NCI-H2029 treated with DMSO at 0.1 percent for 48 hours (cell line): ENCODE data around the gene METTL9.
"Not testable (repeated sequence)": the region's sequence is repeated elsewhere in the genome, so short reads cannot be mapped to it uniquely, and the experiment has no call there.

Source experiments
- DNase-seq: peaks from one replicate; lab custom pipeline; 2025; lab: John Stamatoyannopoulos, UW

METTL9 gene

DNA sequence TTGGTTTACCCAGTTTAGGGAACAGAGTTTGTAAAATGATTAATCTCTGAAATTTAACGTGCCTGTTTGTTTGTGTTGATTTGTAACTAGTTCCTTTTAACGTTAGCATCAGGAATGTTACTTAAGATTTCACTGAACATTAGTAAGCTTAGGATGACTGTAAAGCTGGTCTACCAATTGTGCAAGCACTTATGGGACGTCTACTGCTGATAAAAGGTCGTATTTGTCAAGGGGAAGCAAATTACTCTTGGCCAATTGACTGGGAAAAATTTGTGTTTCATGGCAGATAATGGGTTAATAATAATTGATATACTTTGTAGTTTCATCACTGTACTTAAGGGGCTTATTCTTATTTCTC is 11.8 kb downstream of the METTL9 start:
- DNase-seq, result no peak

DNA sequence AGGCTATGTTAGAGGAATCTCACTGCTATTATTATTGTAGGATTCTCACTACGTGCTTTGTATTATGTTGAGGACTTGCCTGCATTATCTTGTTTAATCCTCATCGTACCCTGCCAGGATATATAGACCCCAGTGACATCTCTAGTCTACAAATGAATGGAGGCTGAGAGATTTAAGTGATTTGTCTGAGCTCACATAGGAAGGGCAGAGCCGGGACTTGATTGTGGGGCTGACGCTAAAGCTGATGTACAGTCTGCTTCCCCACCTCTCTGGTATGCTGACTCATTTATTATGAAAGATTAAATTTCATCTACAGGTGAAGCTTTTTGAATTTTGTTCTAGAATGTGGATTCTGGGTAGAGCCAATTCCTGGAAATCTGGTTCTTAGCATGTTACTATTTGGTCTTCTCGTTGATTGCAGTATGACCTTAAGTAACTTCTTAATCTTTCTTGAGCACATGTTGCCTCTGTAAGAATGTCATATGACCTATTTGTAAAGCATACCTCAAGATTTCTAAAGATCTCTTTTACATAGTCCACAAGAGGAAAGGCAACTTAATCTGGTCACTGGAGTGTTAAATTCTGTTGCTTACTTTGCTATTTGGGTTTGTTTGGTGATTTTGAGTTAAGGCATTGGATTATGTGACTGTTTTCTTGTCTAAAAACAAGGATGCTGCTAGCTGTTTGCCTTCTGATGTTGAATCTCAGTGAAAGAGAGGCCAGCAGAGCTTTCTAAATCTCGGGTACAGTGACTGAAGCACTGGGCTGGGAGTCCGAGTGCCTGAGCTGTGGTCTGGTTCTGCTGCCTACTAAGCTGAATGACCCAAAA is 12.4 kb downstream of the METTL9 start:
- no peak for DNase-seq

DNA sequence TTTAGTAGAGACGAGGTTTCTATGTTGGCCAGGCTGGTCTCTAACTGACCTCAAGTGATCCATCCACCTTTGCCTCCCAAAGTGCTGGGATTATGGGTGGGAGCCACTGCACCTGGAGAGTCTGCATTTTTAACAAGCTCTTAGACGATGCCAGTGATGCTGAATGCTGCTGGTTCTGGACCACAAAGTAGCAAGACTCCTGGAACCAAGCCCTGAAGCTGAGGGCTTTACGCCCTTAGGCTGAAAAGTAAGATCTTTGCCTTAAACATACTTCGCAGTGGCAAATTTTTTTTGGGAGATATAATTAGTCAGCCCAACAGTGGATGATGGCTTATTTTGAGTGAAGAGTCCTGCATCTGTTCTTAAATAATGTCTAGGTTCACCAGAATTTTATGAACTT is 14.0 kb downstream of the METTL9 start:
- no peak for DNase-seq

DNA sequence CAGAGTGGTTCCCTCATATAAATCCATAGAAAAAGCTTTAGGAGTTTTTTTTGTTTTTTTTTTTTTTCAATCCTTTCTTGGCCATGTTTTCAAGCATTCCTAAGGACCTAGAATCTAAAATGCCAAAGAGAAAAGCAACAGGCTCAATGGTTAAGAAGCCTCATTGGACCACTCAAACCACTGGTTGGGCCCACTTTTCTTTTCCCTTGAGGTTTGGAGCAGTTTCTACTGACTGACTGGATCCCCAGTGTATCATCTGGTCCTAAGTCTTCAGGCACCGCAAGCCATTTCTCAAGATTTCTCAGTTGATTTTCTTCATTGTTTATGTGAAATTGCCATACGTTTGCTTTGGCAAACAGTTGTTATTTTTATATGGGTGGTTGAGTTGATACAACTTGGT is 14.4 kb downstream of the METTL9 start:
- DNase-seq, result no peak

DNA sequence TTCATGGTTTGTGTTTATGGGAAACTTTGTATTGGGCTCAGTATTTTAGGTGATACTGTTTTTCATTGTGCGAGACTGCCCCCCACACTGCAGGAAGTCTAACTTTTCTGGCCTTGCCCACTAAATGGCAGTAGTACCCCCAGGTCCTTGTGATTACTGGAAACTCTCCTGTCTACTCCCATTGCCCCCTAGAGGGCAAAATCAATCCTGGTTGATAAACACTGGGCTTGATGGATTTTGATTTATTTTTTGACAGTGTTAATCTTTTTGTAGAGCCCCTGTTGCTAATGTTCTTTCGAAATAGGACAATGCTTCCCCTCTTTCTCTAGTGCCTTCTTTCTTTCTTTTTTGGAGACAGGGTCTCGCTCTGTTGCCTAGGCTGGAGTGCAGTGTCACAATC is 15.5 kb downstream of the METTL9 start:
- no peak for DNase-seq

DNA sequence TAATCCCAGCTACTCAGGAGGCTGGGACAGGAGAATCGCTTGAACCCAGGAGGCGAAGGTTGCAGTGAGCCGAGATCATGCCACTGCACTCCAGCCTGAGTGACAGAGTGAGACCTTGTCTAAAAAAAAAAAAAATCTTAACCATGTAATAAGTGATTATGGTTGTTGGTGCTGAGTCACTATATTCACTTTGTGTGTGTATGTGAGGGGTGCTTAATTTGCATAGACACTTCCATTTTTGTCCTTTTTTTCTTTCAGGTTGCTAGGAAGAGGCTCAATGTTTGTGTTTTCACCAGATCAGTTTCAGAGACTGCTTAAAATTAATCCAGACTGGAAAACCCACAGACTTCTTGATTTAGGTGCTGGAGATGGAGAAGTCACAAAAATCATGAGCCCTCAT is 18.2 kb downstream of the METTL9 start:
- DNase-seq, result no peak

DNA sequence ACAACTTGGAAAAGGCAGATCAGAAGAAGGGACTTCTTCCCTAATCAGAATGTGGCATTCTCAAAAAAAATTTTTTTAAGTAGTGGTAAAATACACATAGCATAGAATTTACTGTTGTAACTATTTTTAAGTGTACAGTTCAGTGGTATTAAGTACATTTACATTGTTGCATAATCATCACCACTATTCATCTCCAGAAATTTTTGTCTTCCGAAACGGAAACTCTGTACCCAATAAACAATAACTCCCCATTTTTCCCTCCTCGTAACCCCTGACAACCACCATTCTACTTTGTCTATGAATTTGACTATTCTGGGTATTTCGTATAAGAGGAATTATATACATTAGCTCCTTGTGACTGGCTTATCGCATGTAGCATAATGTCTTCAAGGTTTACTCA is 18.9 kb downstream of the METTL9 start:
- no peak for DNase-seq

DNA sequence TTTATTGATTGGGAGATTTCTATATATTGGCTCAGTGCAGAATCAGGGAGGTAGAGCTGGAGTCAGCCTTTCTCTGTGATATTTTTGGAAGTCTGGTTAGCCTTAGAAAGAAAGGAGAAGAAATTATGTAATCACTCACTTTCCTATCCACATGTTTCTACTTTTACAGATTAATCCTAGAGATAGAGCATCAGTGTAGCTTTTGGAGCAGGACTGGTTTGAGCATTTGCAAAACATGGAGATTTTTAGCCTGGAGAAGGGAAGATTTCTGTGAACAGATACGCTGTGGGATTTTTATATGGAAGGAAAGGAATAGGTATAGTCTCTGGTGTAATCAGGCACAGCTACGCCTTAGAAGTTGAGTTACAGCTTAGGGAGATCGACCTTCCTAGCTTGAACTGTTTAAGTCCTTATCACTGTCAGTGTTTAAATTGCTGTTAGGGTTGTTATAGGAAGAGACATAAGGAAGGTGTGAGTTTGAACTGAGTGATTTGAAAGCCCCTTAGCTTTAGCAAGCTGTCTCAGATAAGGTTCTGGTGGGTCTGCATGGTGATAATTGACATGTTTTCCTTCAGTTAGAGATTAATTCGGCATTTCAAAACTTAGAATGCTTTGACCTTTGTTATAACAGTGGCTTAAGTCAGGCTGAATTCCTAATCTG is 20.5 kb downstream of the METTL9 start:
- DNase-seq, result no peak

DNA sequence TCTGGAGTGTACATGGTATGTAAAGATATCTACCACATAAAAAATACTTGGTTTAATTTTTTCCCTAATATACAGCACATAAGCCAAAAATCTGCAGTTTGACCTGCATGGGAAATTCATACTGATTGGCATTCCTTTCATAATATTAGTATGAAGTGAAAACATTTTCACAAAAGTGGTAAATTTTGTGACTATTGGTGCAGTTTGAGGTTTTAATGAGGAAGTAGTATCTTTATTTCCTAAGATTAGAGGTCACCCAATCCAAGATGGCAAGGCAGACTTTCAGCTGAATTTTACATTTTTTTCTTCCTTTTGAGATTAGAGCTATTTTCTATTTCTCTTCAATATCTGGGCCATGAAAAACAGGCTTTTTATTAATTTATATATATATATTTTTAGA is 21.2 kb downstream of the METTL9 start:
- no peak for DNase-seq

DNA sequence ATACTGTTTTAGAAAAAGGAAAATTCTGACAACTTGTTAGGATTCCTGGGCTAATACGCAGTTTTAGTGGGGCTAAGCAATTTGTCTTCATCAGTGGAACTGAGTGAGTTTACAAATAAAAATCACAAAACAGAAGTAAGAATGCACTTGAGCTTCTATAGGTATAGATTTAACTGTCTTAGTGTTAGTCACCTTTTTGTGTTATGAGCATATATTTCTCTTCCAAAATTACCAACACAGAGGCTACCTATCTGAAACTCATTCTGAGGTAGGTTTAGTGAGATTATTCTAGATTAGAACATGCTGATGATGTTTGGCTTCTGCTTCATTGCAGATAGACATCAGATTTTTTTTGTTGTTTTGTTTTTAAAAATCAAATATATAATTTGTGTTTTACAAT is 23.2 kb downstream of the METTL9 start:
- no peak for DNase-seq

DNA sequence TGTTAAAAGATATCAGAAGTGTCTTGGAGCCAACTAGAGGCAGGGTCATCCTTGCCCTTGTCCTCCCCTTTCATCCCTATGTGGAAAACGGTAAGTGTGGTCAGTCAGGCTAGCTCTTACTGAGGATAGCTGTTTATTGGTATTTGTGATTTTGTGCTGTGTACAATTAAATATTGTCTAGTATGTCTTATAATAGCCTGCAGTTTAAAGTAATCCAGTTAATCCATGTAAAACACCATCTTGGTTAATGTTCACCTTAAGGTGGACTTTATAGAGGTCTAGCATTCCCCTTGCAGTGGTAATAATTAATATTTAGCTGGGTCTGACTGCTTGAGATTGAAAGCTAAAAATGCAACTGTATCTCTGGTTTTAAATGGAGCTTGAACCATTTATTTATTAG is 25.6 kb downstream of the METTL9 start:
- no peak for DNase-seq

DNA sequence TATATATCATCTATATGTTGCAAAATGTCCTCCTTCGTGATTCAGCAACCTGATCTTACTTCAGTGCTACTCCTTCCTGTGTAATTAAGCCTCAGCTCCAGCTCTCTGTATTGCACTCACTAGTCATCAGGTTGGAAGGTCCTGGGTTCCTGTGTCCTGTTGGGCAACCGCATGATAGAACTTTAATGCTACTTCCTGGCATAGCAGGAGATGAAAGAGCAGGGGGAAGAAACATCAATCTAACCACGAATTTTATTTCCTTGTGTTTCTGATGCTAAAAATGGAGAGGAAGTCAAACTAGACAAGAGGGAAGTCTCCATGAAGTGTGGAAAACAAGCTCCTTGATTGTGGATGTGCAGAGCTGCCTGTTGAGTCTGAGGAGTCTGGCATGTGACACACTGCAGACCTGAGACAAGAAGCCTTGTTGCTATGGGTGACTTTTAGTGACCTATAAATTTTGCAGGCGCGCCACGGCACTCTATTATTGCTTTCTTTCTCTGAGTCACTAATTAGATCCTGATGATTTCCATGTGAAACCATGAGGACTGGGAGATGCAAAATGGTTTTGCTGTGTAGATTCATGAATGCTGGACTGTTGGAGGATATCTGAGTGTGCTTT is 27.4 kb downstream of the METTL9 start:
- DNase-seq, result no peak

DNA sequence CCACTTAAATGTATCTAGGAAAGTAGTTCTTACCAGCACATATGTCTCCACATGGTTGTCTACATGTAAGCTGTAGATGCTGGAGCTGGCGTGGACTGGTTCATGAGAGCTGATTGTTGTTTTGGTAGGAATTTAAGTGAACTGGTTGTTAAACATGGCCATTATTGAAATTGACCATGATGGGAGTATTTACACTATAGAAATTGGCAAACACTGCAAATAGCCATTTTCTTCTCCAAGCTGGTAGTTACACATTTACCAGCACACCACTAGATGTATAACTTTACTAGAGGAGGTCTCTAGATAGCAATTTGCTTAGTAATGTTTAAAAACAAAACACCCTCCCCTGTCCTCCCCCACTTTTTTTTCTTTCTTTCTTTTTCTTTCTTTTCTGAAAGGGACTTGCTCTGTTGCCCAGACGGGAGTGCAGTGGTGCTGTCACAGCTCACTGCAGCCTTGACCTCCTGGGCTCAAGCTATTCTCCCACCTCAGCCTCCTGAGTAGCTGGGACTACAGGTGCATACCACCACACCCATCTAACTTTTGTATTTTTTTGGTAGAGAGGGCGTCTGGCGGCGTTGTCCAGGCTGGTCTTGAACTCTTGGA is 28.8 kb downstream of the METTL9 start:
- DNase-seq, result no peak

DNA sequence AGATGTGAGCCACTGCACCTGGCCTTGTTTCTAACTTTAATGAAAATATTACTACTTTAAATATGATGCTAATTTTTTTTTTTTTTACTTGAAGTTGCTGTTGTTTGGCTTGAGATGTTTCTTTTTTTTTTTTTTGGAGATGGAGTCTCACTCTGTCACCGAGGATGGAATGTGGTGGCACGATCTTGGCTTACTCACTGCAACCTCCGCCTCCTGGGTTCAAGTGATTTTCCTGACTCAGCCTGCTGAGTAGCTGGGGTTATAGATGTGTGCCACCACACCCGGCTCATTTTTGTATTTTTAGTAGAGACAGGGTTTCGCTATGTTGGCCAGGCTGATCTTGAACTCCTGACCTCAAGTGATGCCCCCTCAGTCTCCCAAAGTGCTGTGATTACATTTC is 29.4 kb downstream of the METTL9 start:
- no peak for DNase-seq

DNA sequence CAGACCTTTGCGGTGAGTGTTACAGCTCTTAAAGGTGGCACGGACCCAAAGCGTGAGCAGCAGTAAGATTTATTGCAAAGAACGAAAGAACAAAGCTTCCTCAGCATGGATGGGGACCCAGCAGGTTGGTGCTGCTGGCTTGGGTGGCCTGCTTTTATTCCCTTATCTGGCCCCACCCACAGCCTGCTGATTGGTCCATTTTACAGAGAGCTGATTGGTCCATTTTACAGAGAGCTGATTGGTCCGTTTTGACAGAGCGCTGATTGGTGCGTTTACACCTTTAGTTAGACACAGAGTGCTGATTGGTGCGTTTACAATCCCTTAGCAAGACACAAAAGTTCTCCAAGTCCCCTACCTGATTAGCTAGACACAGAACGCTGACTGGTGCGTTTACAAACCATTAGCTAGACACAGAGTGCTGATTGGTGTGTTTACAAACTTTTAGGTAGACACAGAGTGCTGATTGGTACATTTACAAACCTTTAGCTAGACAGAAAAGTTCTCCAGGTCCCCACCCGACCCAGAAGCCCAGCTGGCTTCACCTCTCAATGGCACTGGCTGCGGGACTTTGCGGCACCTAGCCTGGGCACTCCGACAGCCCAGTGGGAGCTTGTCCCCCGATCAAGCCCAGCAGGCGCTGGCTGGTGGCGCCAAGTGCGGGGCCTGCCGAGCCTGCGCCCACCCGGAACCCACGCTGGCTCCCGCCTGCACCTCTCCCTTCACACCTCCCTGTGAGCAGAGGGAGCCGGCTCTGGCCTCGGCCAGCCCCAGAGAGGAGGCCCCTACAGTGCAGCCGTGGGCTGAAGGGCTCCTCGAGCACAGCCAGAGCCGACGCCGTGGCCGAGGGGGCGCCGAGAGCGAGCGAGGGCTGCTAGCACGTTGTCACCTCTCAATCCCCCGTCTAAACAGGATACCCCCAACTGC is 30.5 kb downstream of the METTL9 start:
- not testable (repeated sequence) for DNase-seq

DNA sequence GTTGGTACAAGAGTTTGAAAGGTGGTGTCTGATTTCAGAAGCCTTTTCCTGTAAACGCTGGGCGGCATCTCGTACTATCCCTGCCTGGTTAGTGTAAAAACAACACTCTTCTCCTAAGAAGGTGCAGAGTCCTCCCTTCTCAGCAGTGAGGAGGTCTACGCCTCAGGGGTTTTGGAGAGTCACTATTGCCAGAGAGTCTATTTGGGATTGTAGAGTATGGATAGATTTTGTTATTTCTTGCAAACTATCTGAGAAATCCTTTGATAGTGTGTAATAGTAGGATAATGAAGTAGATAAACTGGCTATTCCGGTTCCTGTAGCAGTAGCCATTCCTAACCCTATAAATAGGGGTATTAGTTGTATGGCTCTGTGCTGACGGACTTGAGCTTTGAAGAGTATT is 31.5 kb downstream of the METTL9 start:
- not testable (repeated sequence) for DNase-seq

DNA sequence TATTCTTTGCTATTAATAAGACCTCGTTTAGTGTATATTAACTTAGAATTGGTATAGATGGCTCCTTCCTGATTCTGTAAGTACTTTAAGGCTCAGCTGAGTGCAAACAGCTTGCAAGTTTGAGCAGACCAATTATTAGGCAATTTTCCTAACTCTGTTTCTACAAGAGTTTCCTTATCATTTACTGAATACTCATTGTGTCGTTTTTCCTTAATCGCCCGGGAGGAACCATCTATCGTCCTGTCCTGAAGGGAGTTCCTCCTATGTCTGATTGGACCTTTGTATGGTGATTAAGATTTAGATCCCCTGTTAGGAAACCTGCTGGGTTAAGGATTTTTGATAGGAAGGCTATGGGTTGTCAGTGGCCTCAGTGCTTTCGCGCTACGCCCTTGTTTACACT is 32.0 kb downstream of the METTL9 start:
- not testable (repeated sequence) for DNase-seq

DNA sequence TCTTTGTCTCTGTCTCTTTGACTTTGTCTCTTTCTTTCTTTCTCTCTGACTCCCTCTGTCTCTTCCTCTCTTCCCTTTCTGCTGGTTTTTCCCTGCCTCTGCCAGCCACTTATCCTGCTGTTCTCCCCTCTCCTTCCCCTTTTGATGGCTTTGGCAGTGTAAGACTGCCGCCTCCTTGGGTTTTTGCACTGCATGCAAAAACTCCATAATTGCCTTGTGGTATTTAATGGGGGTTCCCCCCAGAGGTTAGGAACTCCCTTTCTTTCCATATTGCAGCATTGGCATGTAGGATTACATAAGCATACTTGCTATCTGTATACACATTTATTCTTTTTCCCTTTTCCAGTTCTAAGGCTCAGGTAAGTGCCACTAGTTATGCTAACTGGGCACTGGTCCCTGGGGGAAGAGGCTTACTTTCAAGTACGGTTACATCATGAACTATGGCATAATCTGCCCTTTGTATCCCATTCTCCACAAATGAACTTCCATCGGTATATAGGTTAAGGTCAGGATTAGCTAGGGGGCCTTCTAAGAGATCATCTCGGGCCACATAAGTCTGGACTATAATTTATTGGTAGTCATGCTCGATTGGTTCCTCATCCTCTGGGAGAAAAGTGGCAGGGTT is 32.7 kb downstream of the METTL9 start:
- DNase-seq, result not testable (repeated sequence)

DNA sequence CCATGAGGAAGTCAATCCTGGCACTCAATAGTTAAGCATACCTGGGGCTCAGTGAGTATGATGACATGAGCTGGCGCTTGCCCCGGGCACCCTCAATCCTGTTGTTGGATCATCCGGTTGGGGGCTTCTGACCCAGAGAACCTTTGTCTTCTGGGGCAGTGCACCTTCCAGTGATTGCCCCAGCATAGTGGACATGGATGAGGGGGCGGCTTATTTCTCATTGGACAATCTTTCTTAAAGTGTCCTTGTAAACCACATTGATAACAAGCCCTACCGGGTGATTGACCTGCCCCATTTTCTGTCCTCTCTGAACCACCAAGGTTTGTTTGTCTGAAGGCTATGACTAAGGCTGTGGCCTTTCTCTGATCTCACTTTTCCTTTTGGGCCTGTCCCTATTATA is 34.8 kb downstream of the METTL9 start:
- DNase-seq, result no peak

DNA sequence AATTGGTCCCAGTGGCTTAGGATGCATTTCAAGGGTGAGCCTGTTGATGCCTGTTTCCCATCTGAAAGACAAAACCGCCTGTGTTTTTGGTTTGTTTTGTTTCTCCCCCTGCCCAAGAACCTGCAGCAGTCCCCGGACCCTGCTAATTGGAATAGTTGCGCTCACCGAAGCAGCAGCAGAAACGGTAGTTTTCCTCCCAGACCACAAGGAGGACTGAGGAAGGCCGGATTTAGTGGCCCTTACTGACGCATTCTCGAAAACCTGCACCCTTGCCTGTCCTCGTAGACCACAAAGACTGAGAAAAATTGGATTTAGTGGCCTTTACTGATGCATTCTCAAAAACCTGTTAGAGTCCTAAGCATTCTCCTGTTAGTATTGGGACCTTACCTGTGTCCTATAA is 36.3 kb downstream of the METTL9 start:
- not testable (repeated sequence) for DNase-seq
